HFFc6 (cell line): ENCODE data around the gene DYNLT5. TPM values are rescaled to one million over a fixed set of nuclear protein-coding genes. Genes with fewer than 3 reads are reported as not detected.
"Not testable (repeated sequence)": the region's sequence is repeated elsewhere in the genome, so short reads cannot be mapped to it uniquely, and the experiment has no call there.

Source experiments
- DNase-seq: peaks from one replicate; pipeline ENCODE4 v3.0.0-alpha.2; 2018
- H3K27ac Mint-ChIP-seq: 2 replicates; pipeline ENCODE4 v1.8.0; 2020; ENCODE audit warnings: mild to moderate bottlenecking, mixed read lengths
- H3K27me3 Mint-ChIP-seq: 2 replicates; pipeline ENCODE4 v1.8.0; 2021; ENCODE audit warnings: mild to moderate bottlenecking, moderate library complexity, mixed read lengths; ENCODE audit not compliant: insufficient read depth
- H3K36me3 Mint-ChIP-seq: 2 replicates; pipeline ENCODE4 v1.8.0; 2021; ENCODE audit warnings: low read depth, mixed read lengths
- H3K4me1 Mint-ChIP-seq: 2 replicates; pipeline ENCODE4 v1.8.0; 2020; ENCODE audit warnings: low read depth, mixed read lengths
- H3K4me3 Mint-ChIP-seq: 2 replicates; pipeline ENCODE4 v1.8.0; 2020; ENCODE audit warnings: mild to moderate bottlenecking, moderate library complexity, mixed read lengths
- H3K9me3 Mint-ChIP-seq: 2 replicates; pipeline ENCODE4 v1.8.0; 2020; ENCODE audit warnings: mild to moderate bottlenecking, mixed read lengths
- CTCF ChIP-seq: fragments of 200-600 bp; sonication (generic); IDR thresholded peaks from 2 replicates; pipeline ENCODE4 v1.5.0; 2021; ENCODE audit warnings: antibody characterized with exemption, mild to moderate bottlenecking
- total RNA-seq, 6 experiments: library from RNA; stranded (reverse); fragmentation: NEBNext Ultra II Directional; extraction: Animal tissue kit (Norgen Biotek cat#: 25700); gene quantifications; 2 replicates in 1 of 6; 3 replicates in 5 of 6; pipeline ENCODE4 v1.2.3, GENCODE V29; 2021

Gene DYNLT5
- total RNA-seq, 6 experiments from 2014 or later = 0.69 to 2.4 (median 1.8) TPM

DNA sequence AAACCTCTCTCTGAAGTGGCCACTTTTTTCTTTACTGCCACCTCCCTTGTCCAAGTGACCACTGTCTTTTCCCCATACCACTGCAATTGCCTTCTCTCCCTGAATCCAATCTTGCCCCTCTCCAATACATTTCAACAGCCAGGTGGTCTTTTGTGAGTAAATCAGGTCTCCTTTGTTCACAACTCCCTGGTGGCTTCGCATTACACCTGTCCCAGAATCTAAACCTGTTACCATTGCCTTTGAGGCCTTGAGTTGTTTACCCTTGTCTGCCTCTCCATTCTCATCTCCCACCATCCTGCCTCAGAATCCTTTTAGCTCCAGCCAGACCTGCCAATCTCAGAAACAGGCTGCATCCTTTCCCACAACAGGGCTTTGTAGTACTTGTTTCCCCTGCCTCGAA, 21.8 kb upstream of the DYNLT5 start:
- H3K4me1 Mint-ChIP-seq = peaks cover 77% of the 10 kb centered on the region
- H3K36me3 Mint-ChIP-seq = peaks cover 29% of the 10 kb centered on the region
- no peaks in the 10 kb centered on the region for H3K27me3 Mint-ChIP-seq
- no peak for TF ChIP-seq CTCF
- no peak overlapping the region for H3K27ac Mint-ChIP-seq
- DNase-seq = no peak
- no peak overlapping the region for H3K4me3 Mint-ChIP-seq
- 0 out of 2 replicates have a peak, but pooled peaks cover 3% of the 10 kb centered on the region for H3K9me3 Mint-ChIP-seq

DNA sequence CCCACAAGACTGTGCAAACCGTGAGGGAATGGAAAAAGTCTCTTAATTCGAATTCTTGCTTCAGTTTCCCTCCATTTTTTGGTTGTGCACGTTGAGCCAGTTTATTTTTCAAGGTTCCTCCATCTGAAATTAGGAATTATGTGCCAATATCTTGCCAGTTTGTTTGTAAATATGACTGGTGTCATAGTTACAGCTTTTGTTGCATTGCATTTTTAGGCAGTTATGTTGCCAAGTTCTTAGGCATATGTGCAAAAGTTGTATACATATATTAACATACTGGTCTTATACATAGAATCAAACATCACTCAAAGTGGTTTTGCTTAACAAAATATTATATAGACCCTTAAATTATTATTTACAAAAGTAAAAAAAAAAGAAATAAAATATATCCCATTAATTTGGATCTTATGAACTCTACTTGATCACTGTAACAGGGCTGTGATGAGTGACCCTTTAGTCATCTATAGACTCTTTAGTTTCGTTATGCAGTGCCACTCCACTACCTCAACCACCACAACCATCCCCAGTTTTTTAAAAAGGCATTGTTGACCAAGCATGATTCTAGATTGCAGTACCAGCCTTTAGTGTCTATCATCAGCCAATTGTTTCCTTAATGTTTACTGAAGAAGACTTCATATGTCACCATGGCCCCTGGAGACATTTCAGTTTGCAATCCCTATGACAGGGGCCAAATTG, 20.9 kb upstream of the DYNLT5 start:
- Mint-ChIP-seq H3K27ac (peak overlapping the region; percentile 24; the same call in 1 of the 2 replicates), H3K27me3 (no peaks in the 10 kb centered on the region), H3K4me3 (no peak overlapping the region), H3K9me3 (0 out of 2 replicates have a peak, but pooled peaks cover 3% of the 10 kb centered on the region), H3K4me1 (peaks cover 68% of the 10 kb centered on the region), H3K36me3 (peaks cover 26% of the 10 kb centered on the region)
- TF ChIP-seq CTCF = no peak
- no peak for DNase-seq

DNA sequence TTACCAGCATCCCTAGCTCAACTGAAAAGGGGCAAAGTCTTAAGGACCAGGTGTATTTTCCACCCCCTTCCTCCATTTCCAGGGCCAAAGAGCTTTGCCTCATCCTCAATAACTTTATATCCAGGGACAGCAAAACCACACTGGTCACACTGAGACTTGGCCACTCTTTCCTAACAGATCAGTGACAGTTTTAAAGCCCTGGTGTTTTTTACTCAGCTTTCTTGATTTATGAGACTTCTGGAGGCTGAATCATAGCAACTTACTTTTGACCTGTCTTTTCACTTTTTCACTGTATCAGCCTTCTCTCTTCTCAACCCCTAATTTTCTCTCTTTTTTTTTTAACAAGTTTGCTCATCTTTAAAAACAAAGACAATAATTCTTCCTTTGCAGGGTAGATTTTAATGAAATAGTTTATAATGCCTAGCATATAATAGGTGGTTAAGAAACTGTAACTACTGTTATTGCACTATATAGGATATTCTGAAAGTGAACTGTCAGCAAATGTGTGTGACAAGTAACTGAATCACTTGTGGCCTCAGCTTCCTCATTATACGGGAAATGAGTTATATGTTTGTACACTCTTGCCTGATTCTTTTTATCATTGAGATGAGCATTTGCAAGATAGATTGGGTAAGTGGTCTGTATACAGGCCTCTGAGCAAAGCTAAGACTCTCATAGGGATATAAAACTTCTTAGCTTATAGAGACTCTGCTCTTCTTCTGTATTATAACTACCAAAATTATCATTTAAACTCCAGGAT, 19.7 kb upstream of the DYNLT5 start:
- no peak for TF ChIP-seq CTCF

DNA sequence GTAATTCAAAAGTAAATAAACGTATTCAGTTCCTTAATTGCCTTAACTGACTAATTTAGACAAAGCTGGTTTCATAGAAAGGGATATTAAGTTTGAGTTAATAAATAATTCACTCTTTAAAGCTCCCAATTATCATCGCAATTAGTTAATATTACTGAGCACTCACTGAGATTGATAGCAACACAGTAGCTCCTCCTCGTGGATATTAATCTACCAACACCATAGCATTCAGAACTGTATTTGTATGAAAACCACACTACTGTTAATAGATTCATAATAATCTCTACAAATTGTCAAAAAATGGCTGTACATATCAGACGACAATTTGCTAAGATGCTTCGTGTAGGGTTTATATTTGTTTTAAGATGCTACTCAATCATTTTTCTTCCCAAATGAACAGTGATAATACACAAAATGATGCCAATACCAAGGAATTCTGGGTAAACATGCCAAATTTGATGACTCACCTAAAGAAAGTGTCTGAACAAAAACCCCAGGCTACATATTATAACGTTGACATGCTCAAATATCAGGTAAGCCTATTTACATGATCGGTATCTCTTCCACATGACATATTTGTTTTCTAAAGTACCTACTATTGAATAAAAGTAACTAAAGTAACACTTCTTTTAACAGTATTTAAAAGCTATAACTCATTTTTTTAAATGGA, 18.8 kb upstream of the DYNLT5 start:
- Mint-ChIP-seq H3K4me3 (no peak overlapping the region), H3K36me3 (peaks cover 19% of the 10 kb centered on the region), H3K27ac (no peak overlapping the region; the same call in 1 of the 2 replicates), H3K4me1 (peaks cover 47% of the 10 kb centered on the region), H3K9me3 (no peaks in the 10 kb centered on the region), H3K27me3 (no peaks in the 10 kb centered on the region; the same call in 1 of the 2 replicates)
- TF ChIP-seq CTCF = no peak
- DNase-seq = no peak

More for the DNA sequence above, 19.7 kb upstream of the DYNLT5 start:
- Mint-ChIP-seq H3K4me1 (peaks cover 56% of the 10 kb centered on the region), H3K36me3 (peaks cover 25% of the 10 kb centered on the region), H3K9me3 (0 out of 2 replicates have a peak, but pooled peaks cover 3% of the 10 kb centered on the region), H3K27ac (peak overlapping the region; percentile 34), H3K27me3 (no peaks in the 10 kb centered on the region), H3K4me3 (0 out of 2 replicates have a peak overlapping the region, but pooled peaks have one; percentile 14)
- peak; percentile 38 for DNase-seq

DNA sequence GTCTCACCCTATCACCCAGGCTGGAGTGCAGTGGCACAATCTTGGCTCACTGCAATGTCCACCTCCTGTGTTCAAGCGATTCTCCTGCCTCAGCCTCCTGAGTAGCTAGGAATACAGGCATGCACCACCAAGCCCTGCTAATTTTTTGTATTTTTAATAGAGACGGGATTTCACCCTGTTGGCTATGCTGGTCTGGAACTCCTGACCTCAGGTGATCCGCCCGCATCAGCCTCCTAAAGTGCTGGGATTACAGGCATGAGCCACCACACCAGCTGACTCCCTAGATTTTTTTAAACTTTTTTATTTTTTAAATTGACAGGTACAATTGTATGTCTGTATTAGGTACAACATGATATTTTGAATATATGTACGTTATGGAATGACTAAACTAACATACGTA, 17.7 kb upstream of the DYNLT5 start:
- Mint-ChIP-seq H3K36me3 (peaks cover 17% of the 10 kb centered on the region), H3K4me1 (peaks cover 37% of the 10 kb centered on the region)
- H3K27me3 Mint-ChIP-seq, DNase-seq, H3K27ac Mint-ChIP-seq, H3K4me3 Mint-ChIP-seq, H3K9me3 Mint-ChIP-seq: not testable (repeated sequence)
